Body of pancreas (tissue), 4 donors: ENCODE results near the gene REG4.

Source experiments
- CTCF ChIP-seq, 7 experiments: fragments of 450-650 bp in 4 of 7; fragments of 200-600 bp in 3 of 7; sonication (generic) in 3 of 7; IDR thresholded peaks; one replicate each; pipeline ENCODE4 v1.5.1; 2016 to 2019; ENCODE audit warnings: antibody characterized with exemption in 7 of 7
- POLR2A ChIP-seq, 3 donors: fragments of 450-650 bp; IDR thresholded peaks; one replicate each; pipeline ENCODE4 v1.6.1; 2016; ENCODE audit warnings: antibody characterized with exemption in 3 of 3, mild to moderate bottlenecking in 2 of 3

DNA sequence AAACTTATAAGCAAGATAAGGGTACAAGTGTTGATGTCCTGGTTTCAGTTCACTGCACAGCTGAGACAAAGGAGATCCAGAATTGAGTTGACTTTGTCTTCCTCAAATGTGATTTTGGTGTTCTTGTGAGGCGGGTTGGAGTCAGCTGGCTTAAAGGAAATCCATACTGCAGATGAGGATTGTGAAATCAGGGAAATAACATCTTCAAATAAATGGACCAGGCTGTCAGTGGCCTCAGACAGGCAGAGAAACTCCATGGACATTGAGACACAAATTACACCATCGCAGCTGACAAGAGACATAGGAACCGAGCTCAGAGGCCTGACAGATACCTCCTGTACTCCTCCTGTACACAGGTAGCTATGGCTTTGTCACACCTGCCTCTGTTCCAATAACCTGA, 27.0 kb upstream of the REG4 start:
- no peak for TF ChIP-seq CTCF (IDR thresholded peaks at IDR 0.05)
- TF ChIP-seq POLR2A (IDR thresholded peaks at IDR 0.05): no peak
